ENCODE data around the gene SDK2.

GRCh38 chr17:73301369-73301768 is 342.9 kb downstream of the SDK2 start:
- TF ChIP-seq POLR2A (IDR thresholded peaks at IDR 0.05): no peak
- no peak for TF ChIP-seq CTCF (IDR thresholded peaks at IDR 0.05)

Measured in thyroid gland (tissue), 4 donors.